PC-9 (cell line): ENCODE measurements around the gene GLRX3. TPM values are rescaled to one million over a fixed set of nuclear protein-coding genes. Genes with fewer than 3 reads are reported as not detected.

Experiments
- BruUV-seq: library from RNA; stranded (reverse); fragments of 400-500 nt; replicated peaks from 2 replicates; lab custom pipeline; 2021; lab: Mats Ljungman, UMichigan
- CTCF ChIA-PET: fragments of 300-600 bp; sonication (Branson Sonifier 250); formaldehyde crosslinking; loops from one replicate; lab custom pipeline; 2022; ENCODE audit warnings: antibody characterized with exemption; lab: Charles Lee
- POLR2A ChIA-PET: fragments of 300-600 bp; sonication (Branson Sonifier 250); formaldehyde crosslinking; loops from one replicate; lab custom pipeline; 2022; ENCODE audit warnings: antibody characterized with exemption; ENCODE audit not compliant: unreplicated experiment; lab: Charles Lee
- DNase-seq, 2 experiments: peaks; one replicate each; pipeline versions ENCODE4 v3.0.0 to v3.0.0-alpha.2; 2015 to 2022; ENCODE audit warnings: mixed read lengths in 1 of 2
- H2AFZ ChIP-seq: fragments of 200-600 bp; sonication (generic); 2 replicates; pipeline ENCODE4 v1.8.1; 2017; ENCODE audit warnings: antibody characterized with exemption
- H3F3A ChIP-seq: fragments of 200-600 bp; sonication (generic); 2 replicates; pipeline ENCODE4 v1.8.1; 2017; ENCODE audit warnings: antibody characterized with exemption, mild to moderate bottlenecking, low read depth; ENCODE audit not compliant: insufficient read depth
- H3K27ac ChIP-seq: fragments of 200-600 bp; sonication (generic); 2 replicates; pipeline ENCODE4 v1.6.1; 2016; ENCODE audit warnings: mixed run types
- H3K27me3 ChIP-seq: fragments of 200-600 bp; sonication (generic); 2 replicates; pipeline ENCODE4 v1.6.1; 2016; ENCODE audit warnings: low read depth, mixed run types; ENCODE audit not compliant: insufficient read depth
- H3K36me3 ChIP-seq: fragments of 200-600 bp; sonication (generic); 2 replicates; pipeline ENCODE4 v1.6.1; 2016; ENCODE audit warnings: low read depth, mixed run types
- H3K4me1 ChIP-seq: fragments of 200-600 bp; sonication (generic); replicated peaks from 2 replicates; pipeline ENCODE4 v1.6.1; 2016; ENCODE audit warnings: mixed run types; ENCODE audit not compliant: insufficient read depth
- H3K4me2 ChIP-seq: fragments of 200-600 bp; sonication (generic); 2 replicates; pipeline ENCODE4 v1.6.1; 2017; ENCODE audit warnings: mixed run types
- H3K4me3 ChIP-seq: fragments of 200-600 bp; sonication (generic); 2 replicates; pipeline ENCODE4 v1.6.1; 2016; ENCODE audit warnings: mixed run types
- H3K79me2 ChIP-seq: fragments of 200-600 bp; sonication (generic); 2 replicates; pipeline ENCODE4 v1.6.1; 2017; ENCODE audit warnings: low read depth, mixed run types
- H3K9me2 ChIP-seq: fragments of 200-600 bp; sonication (generic); 2 replicates; pipeline ENCODE4 v1.8.1; 2017; ENCODE audit warnings: mild to moderate bottlenecking; ENCODE audit not compliant: insufficient read depth
- H3K9me3 ChIP-seq: fragments of 200-600 bp; sonication (generic); 2 replicates; pipeline ENCODE4 v1.8.1; 2016; ENCODE audit warnings: low read depth; ENCODE audit not compliant: insufficient read depth
- H4K20me1 ChIP-seq: fragments of 200-600 bp; sonication (generic); 2 replicates; pipeline ENCODE4 v1.8.1; 2017; ENCODE audit not compliant: insufficient read depth
- EZH2 ChIP-seq: fragments of 200-600 bp; sonication (generic); IDR thresholded peaks from 2 replicates; pipeline ENCODE4 v1.8.0; 2017; ENCODE audit warnings: antibody characterized with exemption, low read depth
- intact Hi-C: fragments of 100-400 bp; cut with micrococcal nuclease; formaldehyde crosslinking; loops from one replicate; pipeline ENCODE4 v1.10.0; 2022; ENCODE audit not compliant: unreplicated experiment
- total RNA-seq: library from RNA; stranded (reverse); gene quantifications from 2 replicates; pipeline ENCODE4 v1.2.3, GENCODE V29; 2021
- TF ChIP-seq, protein P1 (sequence below): fragments of 200-600 bp; sonication (generic); conservative IDR thresholded peaks from 2 replicates; pipeline ENCODE4 v1.6.1; 2017; ENCODE audit warnings: mixed run types, antibody characterized with exemption, mild to moderate bottlenecking, moderate library complexity

Gene GLRX3
- total RNA-seq, 1 experiment from 2014 or later: 78.0 TPM

GRCh38 chr10:130207205-130207604 lies 71.0 kb downstream of the GLRX3 start:
- ChIA-PET CTCF (no interaction called here), POLR2A (no interaction called here)
- Histone ChIP-seq H3K79me2 (no peaks in the 10 kb centered on the region), H2AFZ (no peak overlapping the region), H3K27me3 (no peaks in the 10 kb centered on the region), H3K4me3 (no peak overlapping the region), H3K9me3 (no peaks in the 10 kb centered on the region), H3K4me2 (no peak overlapping the region), H3K27ac (no peak overlapping the region), H3K9me2 (no peaks in the 10 kb centered on the region), H4K20me1 (no peaks in the 10 kb centered on the region), H3K36me3 (no peaks in the 10 kb centered on the region), H3F3A (no peaks in the 10 kb centered on the region), H3K4me1 (no peaks in the 10 kb centered on the region)
- BruUV-seq: no TSS peak
- no peak for DNase-seq
- TF ChIP-seq, protein P1, sequence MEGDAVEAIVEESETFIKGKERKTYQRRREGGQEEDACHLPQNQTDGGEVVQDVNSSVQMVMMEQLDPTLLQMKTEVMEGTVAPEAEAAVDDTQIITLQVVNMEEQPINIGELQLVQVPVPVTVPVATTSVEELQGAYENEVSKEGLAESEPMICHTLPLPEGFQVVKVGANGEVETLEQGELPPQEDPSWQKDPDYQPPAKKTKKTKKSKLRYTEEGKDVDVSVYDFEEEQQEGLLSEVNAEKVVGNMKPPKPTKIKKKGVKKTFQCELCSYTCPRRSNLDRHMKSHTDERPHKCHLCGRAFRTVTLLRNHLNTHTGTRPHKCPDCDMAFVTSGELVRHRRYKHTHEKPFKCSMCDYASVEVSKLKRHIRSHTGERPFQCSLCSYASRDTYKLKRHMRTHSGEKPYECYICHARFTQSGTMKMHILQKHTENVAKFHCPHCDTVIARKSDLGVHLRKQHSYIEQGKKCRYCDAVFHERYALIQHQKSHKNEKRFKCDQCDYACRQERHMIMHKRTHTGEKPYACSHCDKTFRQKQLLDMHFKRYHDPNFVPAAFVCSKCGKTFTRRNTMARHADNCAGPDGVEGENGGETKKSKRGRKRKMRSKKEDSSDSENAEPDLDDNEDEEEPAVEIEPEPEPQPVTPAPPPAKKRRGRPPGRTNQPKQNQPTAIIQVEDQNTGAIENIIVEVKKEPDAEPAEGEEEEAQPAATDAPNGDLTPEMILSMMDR: no peak
- no peak for TF ChIP-seq EZH2
- intact Hi-C loops: no loop called here

DNA sequence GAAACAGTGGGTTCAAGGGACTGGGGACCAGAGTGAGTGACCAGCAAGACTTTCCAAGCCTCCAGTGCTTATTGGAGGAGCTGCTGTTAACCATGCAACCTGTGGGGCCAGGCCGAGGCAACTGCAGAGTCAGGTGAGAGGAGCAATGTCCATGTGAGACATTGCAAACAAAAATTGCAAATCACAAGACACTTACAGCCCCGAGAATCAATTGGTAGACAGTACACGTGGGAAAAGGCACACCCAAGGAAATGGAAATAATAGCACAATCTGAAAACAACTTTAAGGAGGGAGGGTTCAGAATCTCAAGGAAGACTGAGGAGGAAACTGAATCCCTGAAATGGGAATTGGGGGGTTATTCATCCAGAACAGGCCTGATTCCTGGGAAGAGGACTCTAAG lies 72.6 kb downstream of the GLRX3 start:
- no peaks in the 10 kb centered on the region for H3F3A ChIP-seq
- H3K4me1 ChIP-seq: no peaks in the 10 kb centered on the region
- ChIA-PET CTCF (no interaction called here), POLR2A (no interaction called here)
- H3K4me2 ChIP-seq: no peak overlapping the region
- no peak for TF ChIP-seq EZH2
- TF ChIP-seq, protein P1: no peak
- intact Hi-C loops: no loop called here
- H3K79me2 ChIP-seq: no peaks in the 10 kb centered on the region
- no peaks in the 10 kb centered on the region for H3K9me2 ChIP-seq
- H3K36me3 ChIP-seq: no peaks in the 10 kb centered on the region
- H2AFZ ChIP-seq: no peak overlapping the region
- DNase-seq: no peak
- BruUV-seq: no TSS peak
- no peaks in the 10 kb centered on the region for H4K20me1 ChIP-seq
- H3K9me3 ChIP-seq: no peaks in the 10 kb centered on the region
- H3K27ac ChIP-seq: no peak overlapping the region
- H3K4me3 ChIP-seq: no peak overlapping the region
- no peaks in the 10 kb centered on the region for H3K27me3 ChIP-seq

- CTCF ChIA-PET: no interaction called here
- DNase-seq: no peak
Measured at GRCh38 chr10:130212746-130213145, 76.6 kb downstream of the GLRX3 start.

More at GRCh38 chr10:130212746-130213145, 76.6 kb downstream of the GLRX3 start:
- Histone ChIP-seq H2AFZ (no peak overlapping the region), H3K9me2 (no peaks in the 10 kb centered on the region), H3K4me3 (no peak overlapping the region), H3K4me2 (no peak overlapping the region), H3K4me1 (no peaks in the 10 kb centered on the region), H3K9me3 (no peaks in the 10 kb centered on the region), H3K79me2 (no peaks in the 10 kb centered on the region), H3K27me3 (no peaks in the 10 kb centered on the region), H3K36me3 (no peaks in the 10 kb centered on the region), H3K27ac (no peak overlapping the region), H3F3A (no peaks in the 10 kb centered on the region), H4K20me1 (no peaks in the 10 kb centered on the region)
- TF ChIP-seq, protein P1: no peak
- TF ChIP-seq EZH2: no peak
- intact Hi-C loops: no loop called here
- BruUV-seq: no TSS peak
- POLR2A ChIA-PET: no interaction called here
